Endothelial cell of umbilical vein (primary cell): ENCODE measurements around the gene MYO1H.

Experiments
- EZH2 ChIP-seq: IDR thresholded peaks from 2 replicates; pipeline ENCODE4 v1.6.1; 2012; ENCODE audit warnings: borderline replicate concordance, low read depth, mild to moderate bottlenecking, moderate library complexity, low read length, inconsistent platforms; ENCODE audit not compliant: severe bottlenecking
- POLR2A ChIP-seq: IDR thresholded peaks from 2 replicates; pipeline ENCODE4 v1.6.1; 2012; ENCODE audit warnings: low read depth, mild to moderate bottlenecking, control low read depth, low read length
- TF ChIP-seq, protein P1 (sequence below), 2 donors: IDR thresholded peaks; 1 replicate in 1 of 2; 2 replicates in 1 of 2; pipeline ENCODE4 v1.5.1; 2011; ENCODE audit warnings: low read length in 2 of 2, mild to moderate bottlenecking in 2 of 2, moderate library complexity in 2 of 2, control low read depth in 1 of 2, inconsistent platforms in 1 of 2, low read depth in 1 of 2; ENCODE audit not compliant: insufficient read depth in 1 of 2; ENCODE audit errors: extremely low read depth in 1 of 2
- TF ChIP-seq, protein P2 (sequence below): IDR thresholded peaks from 2 replicates; pipeline ENCODE4 v1.6.1; 2011; ENCODE audit not compliant: insufficient read depth, insufficient read length

DNA sequence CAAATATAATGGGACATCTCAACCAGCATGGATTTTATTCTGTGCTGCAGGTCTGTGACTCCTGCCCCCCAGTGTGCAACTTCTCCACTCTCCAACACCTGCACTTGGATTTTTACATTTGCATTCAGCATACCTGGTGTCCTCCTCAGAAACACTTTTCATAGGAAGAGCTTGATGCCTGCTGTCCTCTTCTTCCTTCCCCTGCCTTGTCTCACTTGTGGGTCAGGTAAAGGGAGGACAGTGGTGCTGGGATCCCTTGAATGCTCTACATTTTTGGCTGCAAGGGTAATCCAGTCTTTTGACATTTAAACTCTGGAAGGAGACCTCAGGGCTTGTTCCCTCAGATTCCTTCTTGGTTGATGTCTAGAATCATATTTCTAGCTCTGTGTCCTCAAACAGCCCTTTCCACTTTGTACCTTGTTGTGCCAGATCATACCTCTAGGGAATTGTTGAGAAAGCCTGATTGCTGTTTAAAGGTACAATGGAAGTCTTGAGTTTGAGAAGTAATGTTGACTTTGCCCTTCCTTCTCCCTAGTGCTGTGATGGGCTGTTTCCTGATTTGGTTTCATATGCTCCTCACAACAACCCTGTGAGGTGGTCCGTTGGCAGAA is 142.4 kb downstream of the MYO1H start:
- TF ChIP-seq, protein P1, sequence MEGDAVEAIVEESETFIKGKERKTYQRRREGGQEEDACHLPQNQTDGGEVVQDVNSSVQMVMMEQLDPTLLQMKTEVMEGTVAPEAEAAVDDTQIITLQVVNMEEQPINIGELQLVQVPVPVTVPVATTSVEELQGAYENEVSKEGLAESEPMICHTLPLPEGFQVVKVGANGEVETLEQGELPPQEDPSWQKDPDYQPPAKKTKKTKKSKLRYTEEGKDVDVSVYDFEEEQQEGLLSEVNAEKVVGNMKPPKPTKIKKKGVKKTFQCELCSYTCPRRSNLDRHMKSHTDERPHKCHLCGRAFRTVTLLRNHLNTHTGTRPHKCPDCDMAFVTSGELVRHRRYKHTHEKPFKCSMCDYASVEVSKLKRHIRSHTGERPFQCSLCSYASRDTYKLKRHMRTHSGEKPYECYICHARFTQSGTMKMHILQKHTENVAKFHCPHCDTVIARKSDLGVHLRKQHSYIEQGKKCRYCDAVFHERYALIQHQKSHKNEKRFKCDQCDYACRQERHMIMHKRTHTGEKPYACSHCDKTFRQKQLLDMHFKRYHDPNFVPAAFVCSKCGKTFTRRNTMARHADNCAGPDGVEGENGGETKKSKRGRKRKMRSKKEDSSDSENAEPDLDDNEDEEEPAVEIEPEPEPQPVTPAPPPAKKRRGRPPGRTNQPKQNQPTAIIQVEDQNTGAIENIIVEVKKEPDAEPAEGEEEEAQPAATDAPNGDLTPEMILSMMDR (IDR thresholded peaks at IDR 0.05; ENCODE audit: extremely low read depth in 1 of 2, insufficient read depth in 1 of 2, low read depth in 1 of 2, low read length in 2 of 2) = no peak
- TF ChIP-seq EZH2 (no peak), POLR2A (no peak)
- TF ChIP-seq, protein P2, sequence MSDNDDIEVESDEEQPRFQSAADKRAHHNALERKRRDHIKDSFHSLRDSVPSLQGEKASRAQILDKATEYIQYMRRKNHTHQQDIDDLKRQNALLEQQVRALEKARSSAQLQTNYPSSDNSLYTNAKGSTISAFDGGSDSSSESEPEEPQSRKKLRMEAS = no peak
